ENCODE results near the gene P2RX1.
A peak's percentile ranks its signal among the peaks of the same experiment; 100 is the strongest.

The P2RX1 gene

DNA sequence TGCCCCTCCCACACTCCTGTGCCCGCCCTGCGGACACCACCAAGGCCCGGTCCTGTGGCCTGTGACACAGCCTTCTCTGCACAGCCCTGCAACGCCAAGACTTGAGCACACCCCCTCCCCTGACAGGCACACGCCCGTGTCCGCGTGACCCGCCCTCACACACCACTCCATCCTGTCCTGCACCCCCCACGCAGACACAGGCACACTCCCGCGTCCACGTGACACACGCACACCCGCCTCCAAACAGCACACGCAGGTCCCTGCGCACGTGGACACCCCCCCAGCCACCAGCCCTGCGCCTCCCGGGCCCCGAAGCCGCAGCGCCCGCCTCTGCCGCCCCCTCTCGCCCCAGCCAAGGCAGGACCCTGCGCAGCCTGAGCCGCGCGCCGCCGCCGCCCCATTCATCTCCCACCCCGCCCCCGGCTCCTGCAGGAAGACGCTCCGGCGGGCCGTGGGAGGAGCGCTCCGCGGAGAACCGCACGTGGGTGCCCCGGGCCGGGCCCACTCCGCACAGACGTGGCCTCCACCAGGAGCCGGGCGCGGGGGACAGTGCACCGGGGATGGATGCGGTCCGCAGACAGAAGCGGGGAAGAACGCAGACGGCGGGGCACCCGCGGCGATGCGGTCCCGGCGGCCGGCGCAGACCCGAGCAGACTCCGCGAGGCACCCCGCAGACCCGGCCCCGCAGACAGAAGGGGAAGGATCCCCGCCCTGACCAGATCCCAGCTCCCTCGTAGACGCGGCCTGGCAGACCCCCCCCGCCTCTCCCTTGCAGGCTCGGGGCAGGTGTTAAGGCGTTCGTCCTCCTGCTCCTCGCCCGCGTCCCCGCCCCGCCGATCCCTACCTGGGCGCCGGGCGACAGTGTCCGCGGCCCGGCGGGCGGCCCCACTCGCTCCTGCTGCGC is 23.9 kb downstream of the P2RX1 start:
- no peak overlapping the region for H3K27ac ChIP-seq (ENCODE audit: low read depth, low read length, severe bottlenecking)
- H3K9me3 ChIP-seq (ENCODE audit: control insufficient read depth, low read length), result no peaks in the 10 kb centered on the region
- no peaks in the 10 kb centered on the region for H3K36me3 ChIP-seq (ENCODE audit: control insufficient read depth, insufficient read depth, low read length)
- H3K4me1 ChIP-seq (ENCODE audit: control insufficient read depth, insufficient read depth, low read length, poor library complexity, severe bottlenecking), result peaks cover 43% of the 10 kb centered on the region
- WGBS, 2 experiments (ENCODE audit: insufficient coverage in 2 of 2), result 0 to 1% methylated on average over 58 to 63 of the region's 96 CpGs
- H3K4me3 ChIP-seq (ENCODE audit: extremely low read depth, insufficient read depth, low read length, poor library complexity, severe bottlenecking), result peak overlapping the region; percentile 58

DNA sequence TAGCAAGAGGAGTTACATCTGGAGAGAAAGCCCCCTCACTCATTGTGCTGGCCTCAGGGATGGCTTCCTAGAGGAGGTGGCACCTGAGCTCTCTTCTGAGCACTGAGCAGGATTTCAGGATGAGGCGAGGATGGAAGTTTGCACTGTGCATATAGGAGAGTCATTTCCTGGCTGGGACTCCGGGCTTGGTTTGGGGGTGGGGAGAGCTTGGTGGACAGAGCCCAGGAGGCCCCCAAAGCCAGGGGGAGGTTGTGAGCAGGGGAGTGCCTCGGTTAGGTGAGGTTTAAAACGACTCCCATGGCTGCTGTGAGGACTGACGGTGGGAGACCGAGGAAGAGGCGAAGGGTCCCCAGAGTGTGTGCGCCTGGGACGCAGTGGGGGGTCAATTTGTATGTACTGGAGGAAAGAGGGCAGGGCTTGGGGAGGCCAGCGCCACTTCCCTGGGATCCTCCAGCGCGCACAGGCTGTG is 24.6 kb downstream of the P2RX1 start:
- no peak overlapping the region for H3K27ac ChIP-seq (ENCODE audit: low read depth, low read length, severe bottlenecking)
- H3K9me3 ChIP-seq (ENCODE audit: control insufficient read depth, low read length), result no peaks in the 10 kb centered on the region
- no peaks in the 10 kb centered on the region for H3K36me3 ChIP-seq (ENCODE audit: control insufficient read depth, insufficient read depth, low read length)
- H3K4me1 ChIP-seq (ENCODE audit: control insufficient read depth, insufficient read depth, low read length, poor library complexity, severe bottlenecking), result peaks cover 50% of the 10 kb centered on the region
- WGBS, 2 experiments (ENCODE audit: insufficient coverage in 2 of 2), result 19 to 36% methylated on average over 6 to 9 of the region's 12 CpGs
- H3K4me3 ChIP-seq (ENCODE audit: extremely low read depth, insufficient read depth, low read length, poor library complexity, severe bottlenecking), result peak overlapping the region; percentile 58

DNA sequence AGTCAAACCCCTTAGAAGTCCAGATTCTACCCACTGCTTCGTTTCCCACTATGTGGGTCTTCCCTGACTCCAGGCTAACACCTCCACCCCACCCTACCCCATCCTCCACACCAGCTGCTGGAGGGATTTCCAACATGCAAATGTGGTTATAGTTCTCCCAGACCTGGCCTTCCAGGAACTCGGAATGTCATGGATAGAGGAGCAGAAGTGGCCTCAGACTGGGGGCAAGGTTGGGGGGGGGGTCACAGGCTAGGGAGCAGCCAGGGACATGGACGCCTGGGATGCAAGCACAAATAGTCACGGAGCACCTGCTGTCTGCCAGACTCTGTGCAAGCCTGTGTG is 25.4 kb downstream of the P2RX1 start:
- H3K9me3 ChIP-seq (ENCODE audit: control insufficient read depth, low read length), result no peaks in the 10 kb centered on the region
- H3K4me3 ChIP-seq (ENCODE audit: extremely low read depth, insufficient read depth, low read length, poor library complexity, severe bottlenecking), result no peak overlapping the region
- peaks cover 58% of the 10 kb centered on the region for H3K4me1 ChIP-seq (ENCODE audit: control insufficient read depth, insufficient read depth, low read length, poor library complexity, severe bottlenecking)
- H3K27ac ChIP-seq (ENCODE audit: low read depth, low read length, severe bottlenecking), result no peak overlapping the region
- WGBS, 2 experiments (ENCODE audit: insufficient coverage in 2 of 2), result 50 to 78% methylated on average over 3 of the region's 4 CpGs
- no peaks in the 10 kb centered on the region for H3K36me3 ChIP-seq (ENCODE audit: control insufficient read depth, insufficient read depth, low read length)

DNA sequence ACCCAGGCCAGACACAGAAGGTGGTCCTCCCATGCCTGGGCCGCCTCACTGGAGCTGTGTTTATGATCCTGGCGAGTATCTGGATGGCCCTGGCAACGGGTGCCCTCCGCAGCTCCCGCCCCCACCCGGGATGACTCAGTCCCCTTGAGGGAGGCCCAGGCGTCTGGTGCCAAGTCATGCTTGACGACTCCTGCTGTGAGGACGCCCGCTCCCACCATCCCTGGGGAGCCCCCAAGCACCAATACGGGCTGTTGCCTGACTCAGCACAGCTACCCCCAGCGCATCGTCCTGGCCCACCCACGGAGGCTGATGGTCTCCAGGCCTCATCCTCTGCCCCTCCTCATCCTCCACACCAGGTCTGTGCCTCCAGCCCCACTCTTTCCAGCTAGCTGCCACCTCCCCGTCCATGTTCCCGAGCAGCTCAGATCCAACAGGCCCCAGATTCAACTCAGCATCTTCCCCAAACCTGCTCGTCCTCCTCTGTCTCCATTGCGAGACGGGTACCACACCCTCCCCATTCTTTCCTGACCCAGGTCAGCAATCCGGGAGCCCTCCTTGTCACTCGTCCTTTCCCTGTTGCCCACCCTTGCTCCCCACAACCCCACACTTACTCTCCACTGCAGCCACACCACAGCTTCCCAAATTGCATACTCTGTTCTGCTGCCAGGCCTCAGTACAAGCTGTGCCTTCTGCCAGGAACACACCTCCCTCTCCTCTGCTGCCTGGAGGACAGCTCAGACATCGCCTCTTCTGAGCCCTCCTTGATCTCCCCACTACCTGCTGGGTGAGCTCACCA is 26.0 kb downstream of the P2RX1 start:
- H3K27ac ChIP-seq (ENCODE audit: low read depth, low read length, severe bottlenecking), result no peak overlapping the region
- H3K9me3 ChIP-seq (ENCODE audit: control insufficient read depth, low read length), result no peaks in the 10 kb centered on the region
- no peak overlapping the region for H3K4me3 ChIP-seq (ENCODE audit: extremely low read depth, insufficient read depth, low read length, poor library complexity, severe bottlenecking)
- H3K4me1 ChIP-seq (ENCODE audit: control insufficient read depth, insufficient read depth, low read length, poor library complexity, severe bottlenecking), result peaks cover 62% of the 10 kb centered on the region
- WGBS, 2 experiments (ENCODE audit: insufficient coverage in 2 of 2), result 82 to 84% methylated on average over 17 to 22 of the region's 22 CpGs
- H3K36me3 ChIP-seq (ENCODE audit: control insufficient read depth, insufficient read depth, low read length), result no peaks in the 10 kb centered on the region

DNA sequence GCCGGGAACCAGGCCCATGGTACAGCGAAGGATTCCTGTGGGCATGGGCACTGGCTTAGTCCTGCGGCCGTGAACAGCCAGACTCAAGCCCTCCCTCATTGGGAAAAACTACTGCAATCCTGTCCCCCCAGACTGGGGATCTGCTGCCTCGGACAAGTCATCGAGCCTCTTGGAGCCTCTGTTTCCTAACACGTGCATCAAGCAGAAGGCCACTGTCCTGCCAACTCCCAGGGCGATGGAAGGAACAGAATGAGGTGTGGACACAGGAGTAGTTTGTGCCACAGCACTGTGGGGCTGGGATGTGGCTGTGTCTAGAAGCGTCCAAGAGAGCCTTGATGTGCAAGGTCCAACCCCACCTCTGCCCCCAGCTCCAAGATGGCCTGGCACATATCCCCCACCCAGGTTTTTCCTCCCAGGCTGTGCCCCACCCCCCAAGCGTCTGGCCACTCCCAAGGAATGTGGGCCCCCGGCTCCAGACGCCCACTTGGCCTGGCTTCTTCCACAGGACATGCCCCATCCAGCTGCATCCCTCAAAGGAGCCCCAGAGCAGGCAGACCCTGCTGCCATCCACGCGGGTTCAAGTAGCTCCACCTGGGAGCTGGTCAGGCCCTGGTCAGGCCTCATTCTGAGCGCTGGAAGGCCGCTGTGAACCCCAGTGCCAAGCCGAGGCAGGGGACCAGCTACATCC is 26.8 kb downstream of the P2RX1 start:
- WGBS, 2 experiments (ENCODE audit: insufficient coverage in 2 of 2), result 89 to 90% methylated on average over 13 to 14 of the region's 17 CpGs
- Histone ChIP-seq H3K9me3 (ENCODE audit: control insufficient read depth, low read length) (no peaks in the 10 kb centered on the region), H3K4me1 (ENCODE audit: control insufficient read depth, insufficient read depth, low read length, poor library complexity, severe bottlenecking) (peaks cover 54% of the 10 kb centered on the region), H3K4me3 (ENCODE audit: extremely low read depth, insufficient read depth, low read length, poor library complexity, severe bottlenecking) (no peak overlapping the region), H3K36me3 (ENCODE audit: control insufficient read depth, insufficient read depth, low read length) (no peaks in the 10 kb centered on the region), H3K27ac (ENCODE audit: low read depth, low read length, severe bottlenecking) (no peak overlapping the region)

DNA sequence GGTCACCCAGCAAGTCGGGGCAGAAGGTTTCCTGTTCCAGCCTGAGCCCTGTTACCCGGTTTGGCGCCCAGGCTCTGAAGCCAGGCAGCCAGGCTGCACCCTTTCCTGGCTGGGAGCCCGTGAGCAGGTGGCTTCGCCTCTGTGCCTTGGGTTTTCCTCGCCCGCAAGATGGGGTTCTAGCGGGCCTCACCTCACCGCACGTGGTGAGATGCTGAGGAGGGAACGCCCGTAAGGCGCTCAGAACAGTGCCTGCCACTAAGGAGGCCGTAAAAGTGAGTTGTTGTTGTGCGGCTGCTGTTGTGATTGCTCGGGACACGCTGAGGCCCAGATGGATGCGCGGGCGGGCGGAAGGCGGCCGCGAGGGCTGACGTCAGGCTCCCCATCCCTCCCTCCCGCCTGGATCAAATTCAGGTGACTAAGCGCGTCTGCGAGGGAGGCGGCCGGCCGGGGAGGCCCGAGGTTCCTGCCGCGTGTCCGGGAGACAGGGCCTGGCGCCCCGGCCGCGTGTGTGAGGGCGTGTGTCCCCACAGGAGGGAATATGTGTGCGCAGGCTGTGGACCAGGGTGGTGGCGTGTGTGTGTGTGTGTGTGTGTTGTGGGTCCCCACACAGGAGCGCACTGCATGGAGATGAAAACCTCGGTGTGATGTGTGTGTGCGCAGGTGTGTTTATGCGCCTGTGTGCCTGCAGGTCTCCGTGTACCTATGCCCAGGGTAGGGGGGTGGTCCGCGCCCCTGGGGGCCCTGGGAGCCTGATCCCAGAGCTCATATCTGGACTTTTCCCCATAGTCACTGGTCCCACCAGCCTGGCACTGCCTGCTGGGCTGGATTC is 27.7 kb downstream of the P2RX1 start:
- 67% methylated on average over 41 to 48 of the region's 50 CpGs for WGBS, 2 experiments (ENCODE audit: insufficient coverage in 2 of 2)
- Histone ChIP-seq H3K4me1 (ENCODE audit: control insufficient read depth, insufficient read depth, low read length, poor library complexity, severe bottlenecking) (peaks cover 50% of the 10 kb centered on the region), H3K4me3 (ENCODE audit: extremely low read depth, insufficient read depth, low read length, poor library complexity, severe bottlenecking) (no peak overlapping the region), H3K27ac (ENCODE audit: low read depth, low read length, severe bottlenecking) (no peak overlapping the region), H3K9me3 (ENCODE audit: control insufficient read depth, low read length) (no peaks in the 10 kb centered on the region), H3K36me3 (ENCODE audit: control insufficient read depth, insufficient read depth, low read length) (no peaks in the 10 kb centered on the region)

DNA sequence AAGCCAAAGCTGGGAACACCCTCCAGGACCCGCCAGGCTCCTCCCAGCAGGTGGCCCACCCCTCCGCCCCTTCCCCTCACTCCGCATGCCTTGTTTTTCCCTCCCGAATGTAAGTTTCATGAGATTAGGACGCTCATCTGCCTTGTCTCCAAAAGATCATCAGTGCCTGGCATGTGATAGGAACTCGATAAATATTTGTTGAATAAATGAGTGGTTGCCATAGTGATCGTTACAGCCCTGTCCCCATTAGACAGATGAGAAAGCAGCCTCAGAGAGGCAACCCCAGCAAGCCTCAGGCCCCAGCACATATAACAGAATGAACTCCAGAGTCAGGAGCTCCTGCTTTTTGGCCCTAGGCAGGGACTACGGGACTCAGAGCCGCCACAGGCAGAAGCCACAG is 28.5 kb downstream of the P2RX1 start:
- Histone ChIP-seq H3K27ac (ENCODE audit: low read depth, low read length, severe bottlenecking) (no peak overlapping the region), H3K4me3 (ENCODE audit: extremely low read depth, insufficient read depth, low read length, poor library complexity, severe bottlenecking) (no peak overlapping the region), H3K9me3 (ENCODE audit: control insufficient read depth, low read length) (no peaks in the 10 kb centered on the region), H3K36me3 (ENCODE audit: control insufficient read depth, insufficient read depth, low read length) (no peaks in the 10 kb centered on the region), H3K4me1 (ENCODE audit: control insufficient read depth, insufficient read depth, low read length, poor library complexity, severe bottlenecking) (peaks cover 49% of the 10 kb centered on the region)
- 83 to 86% methylated on average over 7 to 8 of the region's 9 CpGs for WGBS, 2 experiments (ENCODE audit: insufficient coverage in 2 of 2)

DNA sequence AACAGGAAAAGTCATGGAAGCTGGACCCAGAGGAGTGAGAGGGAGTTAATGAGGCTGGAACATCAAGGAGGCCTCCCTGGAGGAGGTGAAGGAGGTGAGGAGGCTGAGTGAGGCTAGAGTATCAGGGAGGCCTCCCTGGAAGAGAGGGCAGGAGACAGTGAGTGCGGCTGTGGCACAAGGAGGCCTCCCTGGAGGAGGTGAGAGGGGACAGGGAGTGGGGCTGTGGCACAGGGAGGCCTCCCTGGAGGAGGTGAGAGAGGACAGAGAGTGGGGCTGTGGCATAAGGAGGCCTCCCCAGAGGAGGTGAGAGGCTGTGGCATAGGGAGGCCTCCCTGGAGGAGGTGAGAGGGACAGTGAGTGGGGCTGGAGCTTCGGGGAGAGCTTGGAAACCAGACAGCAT is 28.9 kb downstream of the P2RX1 start:
- no peak overlapping the region for H3K27ac ChIP-seq (ENCODE audit: low read depth, low read length, severe bottlenecking)
- no peak overlapping the region for H3K4me3 ChIP-seq (ENCODE audit: extremely low read depth, insufficient read depth, low read length, poor library complexity, severe bottlenecking)
- no peaks in the 10 kb centered on the region for H3K9me3 ChIP-seq (ENCODE audit: control insufficient read depth, low read length)
- 33 to 94% methylated on average over 1 to 2 of the region's 2 CpGs for WGBS, 2 experiments (ENCODE audit: insufficient coverage in 2 of 2)
- H3K36me3 ChIP-seq (ENCODE audit: control insufficient read depth, insufficient read depth, low read length), result no peaks in the 10 kb centered on the region
- peaks cover 49% of the 10 kb centered on the region for H3K4me1 ChIP-seq (ENCODE audit: control insufficient read depth, insufficient read depth, low read length, poor library complexity, severe bottlenecking)

DNA sequence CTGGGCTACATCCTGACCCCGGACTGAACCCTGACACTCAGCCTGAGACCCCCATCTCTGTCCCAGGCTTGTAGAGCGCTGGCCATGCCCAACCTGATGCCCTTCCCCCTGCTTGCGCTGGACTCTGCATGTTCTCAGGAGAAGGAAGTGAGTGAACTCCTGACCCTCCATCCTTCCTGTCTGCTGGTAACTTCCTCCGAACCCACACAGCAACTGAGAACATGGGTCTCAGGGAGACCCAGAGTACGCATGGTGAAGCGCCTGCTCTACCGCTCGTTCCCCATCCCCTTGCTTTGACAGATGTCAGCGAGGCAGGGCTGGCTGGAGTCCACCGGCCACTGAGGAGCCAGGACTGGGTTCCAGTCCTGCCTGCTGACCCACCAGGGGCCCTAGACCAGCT is 29.5 kb downstream of the P2RX1 start:
- WGBS, 2 experiments (ENCODE audit: insufficient coverage in 2 of 2), result 96 to 97% methylated on average over 9 to 10 of the region's 10 CpGs
- Histone ChIP-seq H3K9me3 (ENCODE audit: control insufficient read depth, low read length) (no peaks in the 10 kb centered on the region), H3K4me3 (ENCODE audit: extremely low read depth, insufficient read depth, low read length, poor library complexity, severe bottlenecking) (no peak overlapping the region), H3K36me3 (ENCODE audit: control insufficient read depth, insufficient read depth, low read length) (no peaks in the 10 kb centered on the region), H3K27ac (ENCODE audit: low read depth, low read length, severe bottlenecking) (no peak overlapping the region), H3K4me1 (ENCODE audit: control insufficient read depth, insufficient read depth, low read length, poor library complexity, severe bottlenecking) (peaks cover 44% of the 10 kb centered on the region)

DNA sequence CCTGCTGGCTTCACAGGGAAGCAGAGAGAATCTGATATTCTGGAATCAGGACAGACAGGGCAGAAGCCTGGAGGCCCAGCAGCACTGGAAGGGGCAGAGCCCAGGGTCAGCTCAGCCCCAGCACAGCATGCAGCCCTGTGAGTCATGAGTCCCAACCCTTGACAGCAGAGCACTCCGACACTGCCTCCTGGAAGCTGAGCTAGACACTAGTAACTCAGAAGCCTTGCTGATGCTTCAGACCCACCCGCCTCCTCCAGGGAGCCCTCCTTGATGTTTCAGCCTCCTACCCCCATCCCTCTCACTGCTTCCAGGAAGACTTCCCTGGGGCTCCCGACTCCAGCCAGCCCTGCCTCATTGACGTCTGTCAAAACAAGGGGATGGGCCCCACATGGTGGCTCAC is 30.3 kb downstream of the P2RX1 start:
- no peak overlapping the region for H3K27ac ChIP-seq (ENCODE audit: low read depth, low read length, severe bottlenecking)
- H3K36me3 ChIP-seq (ENCODE audit: control insufficient read depth, insufficient read depth, low read length), result no peaks in the 10 kb centered on the region
- H3K4me3 ChIP-seq (ENCODE audit: extremely low read depth, insufficient read depth, low read length, poor library complexity, severe bottlenecking), result no peak overlapping the region
- peaks cover 42% of the 10 kb centered on the region for H3K4me1 ChIP-seq (ENCODE audit: control insufficient read depth, insufficient read depth, low read length, poor library complexity, severe bottlenecking)
- 52 to 56% methylated on average over 4 of the region's 4 CpGs for WGBS, 2 experiments (ENCODE audit: insufficient coverage in 2 of 2)
- H3K9me3 ChIP-seq (ENCODE audit: control insufficient read depth, low read length), result no peaks in the 10 kb centered on the region

Measured in mesodermal cell (in vitro differentiated cells).